A673 (cell line): Measurements from ENCODE around the gene CNN1.

Source experiments
- EZH2 ChIP-seq: fragments of 200-600 bp; sonication (generic); IDR thresholded peaks from 2 replicates; pipeline ENCODE4 v1.6.1; 2017; ENCODE audit warnings: borderline replicate concordance, low read depth, mild to moderate bottlenecking, mixed read lengths, antibody characterized with exemption, low read length; ENCODE audit not compliant: poor library complexity, severe bottlenecking
- TF ChIP-seq, protein P1 (sequence below): fragments of 300-800, 200-600 bp; sonication (generic); conservative IDR thresholded peaks from 2 replicates; pipeline ENCODE4 v1.5.1; 2017; ENCODE audit warnings: low read depth, mild to moderate bottlenecking, antibody characterized with exemption, low read length, moderate library complexity, mixed read lengths

DNA sequence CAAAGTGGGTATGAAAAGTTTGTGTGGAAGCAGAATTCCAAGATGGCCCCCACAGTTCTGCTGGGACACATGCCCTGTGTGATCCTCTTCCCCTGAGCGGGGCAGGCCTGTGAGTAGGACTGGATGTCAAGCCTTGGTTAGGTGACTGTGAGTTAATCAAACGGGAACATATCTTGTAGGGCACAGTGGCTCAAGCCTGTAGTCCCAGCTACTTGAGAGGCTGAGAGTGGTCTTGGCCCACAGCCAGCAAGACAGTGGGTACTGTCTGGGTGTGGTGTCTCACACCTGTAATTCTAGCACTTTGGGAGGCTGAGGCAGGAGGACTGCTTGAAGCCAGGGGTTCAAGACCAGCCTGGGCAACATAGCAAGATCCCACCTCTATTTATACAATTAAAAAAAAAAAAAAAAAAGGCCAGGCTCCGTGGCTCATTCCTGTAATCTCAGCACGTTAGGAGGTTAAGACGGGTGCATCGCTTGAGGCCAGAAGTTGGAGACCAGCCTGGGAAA is 39.4 kb upstream of the CNN1 start:
- TF ChIP-seq, protein P1, sequence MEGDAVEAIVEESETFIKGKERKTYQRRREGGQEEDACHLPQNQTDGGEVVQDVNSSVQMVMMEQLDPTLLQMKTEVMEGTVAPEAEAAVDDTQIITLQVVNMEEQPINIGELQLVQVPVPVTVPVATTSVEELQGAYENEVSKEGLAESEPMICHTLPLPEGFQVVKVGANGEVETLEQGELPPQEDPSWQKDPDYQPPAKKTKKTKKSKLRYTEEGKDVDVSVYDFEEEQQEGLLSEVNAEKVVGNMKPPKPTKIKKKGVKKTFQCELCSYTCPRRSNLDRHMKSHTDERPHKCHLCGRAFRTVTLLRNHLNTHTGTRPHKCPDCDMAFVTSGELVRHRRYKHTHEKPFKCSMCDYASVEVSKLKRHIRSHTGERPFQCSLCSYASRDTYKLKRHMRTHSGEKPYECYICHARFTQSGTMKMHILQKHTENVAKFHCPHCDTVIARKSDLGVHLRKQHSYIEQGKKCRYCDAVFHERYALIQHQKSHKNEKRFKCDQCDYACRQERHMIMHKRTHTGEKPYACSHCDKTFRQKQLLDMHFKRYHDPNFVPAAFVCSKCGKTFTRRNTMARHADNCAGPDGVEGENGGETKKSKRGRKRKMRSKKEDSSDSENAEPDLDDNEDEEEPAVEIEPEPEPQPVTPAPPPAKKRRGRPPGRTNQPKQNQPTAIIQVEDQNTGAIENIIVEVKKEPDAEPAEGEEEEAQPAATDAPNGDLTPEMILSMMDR: no peak
- no peak for TF ChIP-seq EZH2
